GM23338 (cell line): ENCODE data around the gene SULT2B1. TPM values are rescaled to one million over a fixed set of nuclear protein-coding genes. Genes with fewer than 3 reads are reported as not detected.

Source experiments
- ATAC-seq: fragments of 200-7000 bp; cut with Tn5 transposase; 3 replicates; pipeline ENCODE4 v1.9.1; 2020
- DNase-seq: peaks from one replicate; pipeline ENCODE4 v3.0.0-alpha.2; 2015; ENCODE audit warnings: low spot score
- H2AFZ ChIP-seq: fragments of 200-600 bp; sonication (generic); 2 replicates; pipeline ENCODE4 v1.8.0; 2016; ENCODE audit warnings: antibody characterized with exemption, mild to moderate bottlenecking, moderate library complexity
- H3F3A ChIP-seq: fragments of 200-600 bp; sonication (generic); replicated peaks from 2 replicates; pipeline ENCODE4 v1.8.0; 2017; ENCODE audit warnings: antibody characterized with exemption, mixed run types, low read depth
- H3K27ac ChIP-seq: fragments of 200-600 bp; sonication (generic); 2 replicates; pipeline ENCODE4 v1.6.1; 2016; ENCODE audit warnings: low read depth
- H3K27me3 ChIP-seq: fragments of 200-600 bp; sonication (generic); 2 replicates; pipeline ENCODE4 v1.8.0; 2016; ENCODE audit warnings: mild to moderate bottlenecking, mixed run types, moderate library complexity; ENCODE audit not compliant: insufficient read depth
- H3K36me3 ChIP-seq: fragments of 200-600 bp; sonication (generic); 2 replicates; pipeline ENCODE4 v1.8.0; 2016; ENCODE audit warnings: mild to moderate bottlenecking; ENCODE audit not compliant: insufficient read depth
- H3K4me1 ChIP-seq: fragments of 200-600 bp; sonication (generic); 2 replicates; pipeline ENCODE4 v1.8.0; 2016; ENCODE audit warnings: mild to moderate bottlenecking, moderate library complexity; ENCODE audit not compliant: insufficient read depth
- H3K4me2 ChIP-seq: fragments of 200-600 bp; sonication (generic); 2 replicates; pipeline ENCODE4 v1.7.1; 2017; ENCODE audit warnings: mixed run types
- H3K4me3 ChIP-seq: fragments of 200-600 bp; sonication (generic); 2 replicates; pipeline ENCODE4 v1.6.1; 2016; ENCODE audit warnings: mixed run types
- H3K79me2 ChIP-seq: fragments of 200-600 bp; sonication (generic); replicated peaks from 2 replicates; pipeline ENCODE4 v1.8.0; 2017; ENCODE audit warnings: mild to moderate bottlenecking; ENCODE audit not compliant: insufficient read depth
- H3K9me2 ChIP-seq: fragments of 200-600 bp; sonication (generic); 2 replicates; pipeline ENCODE4 v1.8.0; 2017; ENCODE audit not compliant: insufficient read depth
- H4K20me1 ChIP-seq: fragments of 200-600 bp; sonication (generic); replicated peaks from 2 replicates; pipeline ENCODE4 v1.8.0; 2017; ENCODE audit warnings: mild to moderate bottlenecking; ENCODE audit not compliant: insufficient read depth
- H3K27ac Mint-ChIP-seq: 2 replicates; pipeline ENCODE4 v1.8.0; 2020; ENCODE audit warnings: inconsistent platforms, mild to moderate bottlenecking, moderate library complexity, mixed read lengths
- H3K27me3 Mint-ChIP-seq: 3 replicates; pipeline ENCODE4 v1.8.0; 2022; ENCODE audit warnings: low read depth, mild to moderate bottlenecking, moderate library complexity, mixed read lengths, inconsistent platforms; ENCODE audit not compliant: insufficient read depth, poor library complexity
- H3K36me3 Mint-ChIP-seq: 3 replicates; pipeline ENCODE4 v1.8.0; 2021; ENCODE audit warnings: low read depth, mild to moderate bottlenecking, inconsistent platforms, moderate library complexity, mixed read lengths
- H3K4me1 Mint-ChIP-seq: 3 replicates; pipeline ENCODE4 v1.8.0; 2020; ENCODE audit warnings: mild to moderate bottlenecking, inconsistent platforms, mixed read lengths
- H3K4me3 Mint-ChIP-seq: 3 replicates; pipeline ENCODE4 v1.8.0; 2021; ENCODE audit warnings: moderate library complexity, mild to moderate bottlenecking, inconsistent platforms, mixed read lengths
- H3K9me3 Mint-ChIP-seq: 3 replicates; pipeline ENCODE4 v1.8.0; 2020; ENCODE audit warnings: moderate library complexity, mild to moderate bottlenecking, inconsistent platforms, mixed read lengths
- CREB1 ChIP-seq: fragments of 250-450 bp; sonication (Bioruptor Pico); IDR thresholded peaks from 2 replicates; pipeline ENCODE4 v1.5.0; 2020; ENCODE audit warnings: low read depth, mild to moderate bottlenecking, moderate library complexity
- CTCF ChIP-seq, 2 experiments: fragments of 200-600 bp in 1 of 2; sonication (generic) in 1 of 2; conservative IDR thresholded peaks; 2 replicates each; pipeline versions ENCODE4 v1.5.1 to v1.6.1; 2016 to 2017; ENCODE audit warnings: antibody characterized with exemption in 2 of 2, low read depth in 2 of 2, mild to moderate bottlenecking in 2 of 2, moderate library complexity in 1 of 2
- ETS1 ChIP-seq: IDR thresholded peaks from 2 replicates; pipeline ENCODE4 v1.6.1; 2016; ENCODE audit warnings: antibody characterized with exemption
- EZH2 ChIP-seq: fragments of 200-600 bp; sonication (generic); IDR thresholded peaks from one replicate; pipeline ENCODE4 v1.8.0; 2017; ENCODE audit warnings: antibody characterized with exemption, mild to moderate bottlenecking, low read depth; ENCODE audit not compliant: unreplicated experiment
- EZH2phosphoT487 ChIP-seq: fragments of 200-600 bp; sonication (generic); IDR thresholded peaks from one replicate; pipeline ENCODE4 v1.8.1; 2018; ENCODE audit warnings: antibody characterized with exemption; ENCODE audit not compliant: unreplicated experiment
- JUNB ChIP-seq: IDR thresholded peaks from one replicate; pipeline ENCODE4 v1.6.1; 2016; ENCODE audit warnings: antibody characterized with exemption; ENCODE audit not compliant: unreplicated experiment
- NANOG ChIP-seq: IDR thresholded peaks from 2 replicates; pipeline ENCODE4 v1.6.1; 2016; ENCODE audit warnings: antibody characterized with exemption, borderline replicate concordance
- POLR2AphosphoS5 ChIP-seq: IDR thresholded peaks from 2 replicates; pipeline ENCODE4 v1.6.1; 2016; ENCODE audit warnings: antibody characterized with exemption, low read depth
- REST ChIP-seq: IDR thresholded peaks from one replicate; pipeline ENCODE4 v1.6.1; 2018; ENCODE audit warnings: antibody characterized with exemption; ENCODE audit not compliant: unreplicated experiment
- STAT1 ChIP-seq: IDR thresholded peaks from one replicate; pipeline ENCODE4 v1.6.1; 2016; ENCODE audit warnings: antibody characterized with exemption; ENCODE audit not compliant: unreplicated experiment
- ZNF114 ChIP-seq: fragments of 250-450 bp; sonication (Bioruptor Pico); IDR thresholded peaks from 2 replicates; pipeline ENCODE4 v1.5.0; 2020; ENCODE audit warnings: mild to moderate bottlenecking, moderate library complexity
- ZNF462 ChIP-seq: fragments of 250-450 bp; sonication (Bioruptor Pico); IDR thresholded peaks from 2 replicates; pipeline ENCODE4 v1.5.0; 2020; ENCODE audit warnings: mild to moderate bottlenecking, moderate library complexity
- polyA plus RNA-seq: library from polyadenylated mRNA; unstranded; fragments of >200 nt; fragmentation: Nextera tagmentation; extraction: Ambion mirVana; gene quantifications from 2 replicates; pipeline ENCODE4 v1.2.1, GENCODE V29; 2016
- total RNA-seq: library from RNA; depleted of rRNA; stranded (reverse); fragments of >200 nt; shearing (Covaris generic); gene quantifications from 2 replicates; pipeline ENCODE4 v1.2.3, GENCODE V29; 2014

Gene SULT2B1
- total and polyA plus RNA-seq, 2 experiments from 2014 or later = 1.3 to 2.5 TPM

- ATAC-seq (no peak), DNase-seq (no peak)
- Histone ChIP-seq H3K4me2 (no peak overlapping the region), H3K4me3 (no peak overlapping the region), H3K4me1 (no peaks in the 10 kb centered on the region), H3K79me2 (no peaks in the 10 kb centered on the region), H4K20me1 (no peaks in the 10 kb centered on the region), H3K36me3 (no peaks in the 10 kb centered on the region), H3F3A (no peaks in the 10 kb centered on the region), H2AFZ (no peak overlapping the region), H3K27ac (no peak overlapping the region), H3K9me2 (no peaks in the 10 kb centered on the region), H3K27me3 (no peaks in the 10 kb centered on the region)
- H3K36me3 Mint-ChIP-seq = peaks cover 5% of the 10 kb centered on the region
- peaks cover 6% of the 10 kb centered on the region; the same call in 2 of the 3 replicates for H3K4me1 Mint-ChIP-seq
- H3K27me3 Mint-ChIP-seq = peaks cover 15% of the 10 kb centered on the region
- no peak overlapping the region for H3K4me3 Mint-ChIP-seq
- H3K9me3 Mint-ChIP-seq = no peaks in the 10 kb centered on the region; the same call in 2 of the 3 replicates
- H3K27ac Mint-ChIP-seq = no peak overlapping the region
- TF ChIP-seq ZNF462 (CRISPR knock-in tag) = no peak
- TF ChIP-seq EZH2 = no peak
- TF ChIP-seq ETS1 = no peak
- no peak for TF ChIP-seq CREB1 (CRISPR knock-in tag)
- no peak for TF ChIP-seq NANOG
- TF ChIP-seq EZH2phosphoT487 = no peak
- TF ChIP-seq REST = no peak
- no peak for TF ChIP-seq POLR2AphosphoS5
- no peak for TF ChIP-seq CTCF (conservative IDR thresholded peaks at IDR 0.05; ENCODE audit: low read depth in 2 of 2)
- TF ChIP-seq ZNF114 (CRISPR knock-in tag) = no peak
- TF ChIP-seq STAT1 = no peak
- TF ChIP-seq JUNB = no peak
Measured at GRCh38 chr19:48607359-48607755, 55.4 kb downstream of the SULT2B1 start.
